CD4-positive, alpha-beta T cell treated with Interleukin-21 for 1 hour (primary cell): ENCODE results near the gene KPNB1.
A peak's percentile ranks its signal among the peaks of the same experiment; 100 is the strongest.

ENCODE experiments used
- DNase-seq: peaks from one replicate; pipeline ENCODE4 v3.0.0-alpha.2; 2020

KPNB1 gene

DNA sequence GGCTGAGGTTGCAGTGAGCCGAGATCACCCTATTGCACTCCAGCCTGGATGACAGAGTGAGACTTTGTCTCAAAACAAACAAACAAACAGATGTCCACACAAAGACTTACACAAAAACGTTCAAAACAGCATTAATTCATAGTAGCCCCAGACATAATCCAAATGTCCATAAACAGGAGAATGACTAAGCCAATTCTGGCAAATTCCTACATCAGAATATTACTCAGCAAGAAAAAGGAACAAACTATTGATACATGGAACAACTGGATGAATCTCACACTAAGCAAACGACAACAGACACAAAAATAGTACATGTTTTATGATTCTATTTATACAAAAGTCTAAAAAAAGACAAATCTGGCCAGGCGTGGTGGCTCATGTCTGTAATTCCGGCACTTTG lies 10.8 kb upstream of the KPNB1 start:
- DNase-seq = no peak

DNA sequence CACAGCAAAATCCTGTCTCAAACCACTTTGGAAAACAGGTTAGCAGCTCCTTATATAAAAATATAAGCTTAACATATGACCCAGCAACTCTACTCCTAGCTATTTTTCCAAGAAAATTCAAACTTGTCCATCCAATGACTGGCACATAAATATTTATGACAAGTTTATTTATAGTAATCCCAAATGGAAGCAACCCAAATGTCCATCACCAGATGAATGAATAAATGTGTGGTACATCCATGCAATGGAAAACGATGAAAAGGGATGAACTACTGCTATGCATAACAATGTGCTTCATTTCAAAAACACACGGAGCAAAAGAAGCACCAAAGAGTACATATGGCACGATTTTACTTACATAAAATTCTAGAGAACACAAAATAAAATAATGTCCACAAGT lies 9.6 kb upstream of the KPNB1 start:
- DNase-seq = no peak

DNA sequence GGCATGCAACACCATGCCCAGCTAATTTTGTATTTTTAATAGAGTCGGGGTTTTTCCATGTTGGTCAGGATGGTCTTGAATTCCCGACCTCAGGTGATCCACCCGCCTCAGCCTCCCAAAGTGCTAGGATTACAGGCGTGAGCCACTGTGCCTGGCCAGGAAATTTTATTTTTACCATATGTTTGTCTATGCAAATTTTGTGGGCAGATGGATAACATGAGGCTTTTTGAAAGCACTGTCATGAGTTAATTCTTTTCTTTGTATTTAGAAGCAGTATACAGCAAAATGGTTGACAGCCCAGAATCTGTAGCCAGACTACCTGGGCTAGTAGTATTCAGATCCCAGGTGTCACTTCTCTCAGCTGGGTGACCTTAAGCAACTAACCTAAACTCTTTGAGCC lies 8.5 kb upstream of the KPNB1 start:
- no peak for DNase-seq

DNA sequence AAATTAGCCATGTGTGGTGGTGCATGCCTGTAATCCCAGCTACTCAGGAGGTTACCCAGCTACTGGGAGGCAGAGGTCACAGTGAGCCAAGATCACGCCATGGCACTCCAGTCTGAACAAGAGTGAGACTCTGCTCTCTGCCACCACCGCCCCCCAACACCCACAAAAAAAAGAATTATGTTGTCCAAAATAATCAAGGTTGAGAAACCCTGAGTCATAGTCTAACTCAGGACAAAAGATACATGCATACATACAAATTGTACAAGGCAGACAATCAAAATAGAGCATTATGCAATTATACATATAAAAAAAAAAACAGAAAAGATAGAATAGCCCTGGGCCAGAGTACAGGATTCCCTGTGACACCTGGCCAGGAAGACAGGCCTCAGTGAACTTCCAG lies 6.6 kb upstream of the KPNB1 start:
- DNase-seq = no peak

DNA sequence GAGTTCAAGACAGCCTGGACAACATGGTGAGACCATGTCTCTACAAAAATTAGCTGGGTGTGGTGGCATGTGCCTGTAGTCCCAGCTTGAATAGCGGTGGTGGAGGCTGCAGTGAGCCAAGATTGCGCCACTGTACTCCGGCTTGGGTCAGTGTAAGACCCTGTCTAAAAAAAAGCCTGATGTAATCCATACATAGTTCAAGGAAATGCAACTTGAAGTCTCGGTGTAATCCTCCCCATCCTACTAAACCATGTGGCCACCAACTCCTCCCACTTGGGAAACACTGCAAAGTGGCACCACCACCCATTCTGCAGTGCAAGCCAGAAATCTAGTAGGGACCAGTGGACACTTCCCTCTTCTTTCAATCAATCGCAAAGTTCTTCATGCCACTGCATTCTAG lies 5.4 kb upstream of the KPNB1 start:
- DNase-seq = no peak

- DNase-seq = peak; percentile 63
Measured at GRCh38 chr17:47649972-47650524, 329 bp downstream of the KPNB1 start.

GRCh38 chr17:47650525-47651522 lies 1.1 kb downstream of the KPNB1 start:
- peak; percentile 94 for DNase-seq

DNA sequence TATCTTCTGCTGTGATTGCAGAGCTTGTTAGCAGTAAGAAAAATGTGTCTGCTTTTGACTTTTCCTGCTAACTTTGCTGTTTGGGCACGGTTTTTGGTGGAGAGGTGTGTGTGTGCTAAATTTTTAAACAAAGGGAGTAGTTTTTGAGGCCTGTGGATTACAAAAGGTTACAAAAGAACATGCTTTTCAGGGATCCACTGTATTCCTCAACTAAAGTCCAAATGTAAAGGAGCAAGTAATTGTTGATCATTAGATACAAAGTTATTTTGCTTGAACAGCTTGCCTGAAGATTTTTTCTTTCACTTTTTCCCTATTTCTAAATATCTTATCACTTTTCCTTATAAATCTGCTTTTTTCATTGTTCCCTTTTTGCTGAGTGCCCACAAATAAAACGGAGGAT lies 2.0 kb downstream of the KPNB1 start:
- DNase-seq = no peak

GRCh38 chr17:47652570-47652969 lies 2.9 kb downstream of the KPNB1 start:
- DNase-seq = no peak

DNA sequence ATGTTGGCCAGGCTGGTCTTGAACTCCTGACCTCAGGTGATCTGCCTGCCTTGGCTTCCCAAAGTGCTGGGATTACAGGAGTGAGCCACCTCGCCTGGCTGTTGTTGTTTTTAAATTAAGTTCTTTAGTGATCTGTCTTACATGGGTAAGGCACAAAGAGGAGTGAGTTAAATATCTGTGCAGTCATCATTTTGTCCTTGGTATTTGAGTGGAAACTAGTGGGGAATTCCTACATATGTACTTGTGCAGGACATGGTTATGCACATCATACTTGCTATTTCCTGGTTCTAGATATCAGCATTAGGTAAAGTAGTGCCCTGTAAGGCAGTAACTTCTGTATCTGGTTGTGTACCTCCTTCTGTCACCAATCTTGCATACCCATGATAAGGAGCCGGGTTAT lies 3.7 kb downstream of the KPNB1 start:
- no peak for DNase-seq

- DNase-seq = no peak
Measured at GRCh38 chr17:47654991-47655390, 5.3 kb downstream of the KPNB1 start.

DNA sequence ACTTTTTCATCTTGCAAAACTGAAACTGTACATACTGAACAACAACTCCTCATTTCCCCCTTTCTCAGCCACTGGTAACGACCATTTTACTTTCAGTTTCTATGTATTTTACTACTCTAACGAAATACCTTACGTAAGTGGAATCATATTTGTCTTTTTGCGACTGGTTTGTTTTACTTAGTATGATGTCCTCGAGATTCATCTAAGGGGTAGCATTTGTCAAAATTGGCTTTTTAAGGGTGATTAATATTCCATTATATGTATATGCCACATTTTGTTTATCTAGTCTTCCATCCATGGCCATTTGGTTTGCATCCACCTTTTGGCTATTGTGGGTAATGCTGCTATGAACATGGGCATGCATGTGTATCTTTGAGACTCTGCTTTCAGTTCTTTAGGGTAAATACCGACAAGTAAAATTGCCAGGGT lies 10.4 kb downstream of the KPNB1 start:
- peak; percentile 62 for DNase-seq

- DNase-seq = peak; percentile 82
Measured at GRCh38 chr17:47663912-47664623, 14.3 kb downstream of the KPNB1 start.

DNA sequence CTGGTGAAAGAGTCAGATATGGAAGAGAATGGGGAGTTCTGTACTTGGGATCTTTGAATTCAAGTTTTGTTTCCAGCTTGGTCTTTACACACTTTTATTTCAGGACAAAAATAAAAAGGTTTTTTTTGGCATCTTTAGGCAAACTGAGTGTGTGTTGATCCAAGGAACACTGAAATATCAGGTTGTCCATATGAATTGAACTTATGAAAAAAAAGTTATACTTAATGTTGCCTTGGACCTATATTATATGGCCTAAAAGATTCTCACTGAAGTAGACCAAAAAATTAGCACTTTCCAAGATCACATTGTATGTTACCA lies 14.9 kb downstream of the KPNB1 start:
- DNase-seq = no peak

- no peak for DNase-seq
Measured at GRCh38 chr17:47665655-47666054, 15.9 kb downstream of the KPNB1 start.

DNA sequence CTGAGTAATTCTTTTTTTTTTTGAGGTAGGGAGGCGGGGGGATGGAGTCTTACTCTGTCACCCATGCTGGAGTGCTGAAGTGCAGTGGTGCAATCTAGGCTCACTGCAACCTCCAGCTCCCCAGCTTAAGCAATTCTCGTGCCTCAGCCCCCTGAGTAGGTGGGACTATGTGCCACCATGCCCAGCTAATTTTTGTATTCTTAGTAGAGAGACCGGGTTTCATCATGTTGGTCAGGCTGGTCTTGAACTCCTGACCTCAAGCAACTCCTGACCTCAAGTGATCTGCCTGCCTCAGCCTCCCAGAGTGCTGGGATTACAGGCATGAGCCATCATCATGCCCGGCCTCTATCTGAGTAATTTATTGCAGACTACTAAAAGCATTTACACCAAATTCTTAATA lies 19.4 kb downstream of the KPNB1 start:
- DNase-seq = no peak

DNA sequence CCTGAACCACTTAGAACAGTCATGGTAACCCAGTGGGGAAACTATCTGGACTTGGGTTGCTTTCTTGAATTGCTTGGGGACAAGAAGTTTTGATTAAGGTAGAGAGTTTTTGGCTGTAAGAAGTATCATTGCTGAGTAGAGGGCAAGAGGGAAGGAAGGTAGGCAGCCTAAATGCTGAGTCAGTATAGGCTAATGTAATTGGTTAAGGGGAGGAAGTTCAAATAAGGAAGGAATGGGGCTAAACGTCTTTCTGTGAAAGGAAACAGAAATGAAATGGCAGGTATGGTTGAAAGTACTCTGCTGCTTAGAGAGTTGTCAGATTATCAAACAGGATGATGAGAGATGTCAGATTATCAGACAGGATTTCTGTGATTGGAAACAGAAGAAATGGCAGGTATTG lies 20.3 kb downstream of the KPNB1 start:
- peak; percentile 24 for DNase-seq

DNA sequence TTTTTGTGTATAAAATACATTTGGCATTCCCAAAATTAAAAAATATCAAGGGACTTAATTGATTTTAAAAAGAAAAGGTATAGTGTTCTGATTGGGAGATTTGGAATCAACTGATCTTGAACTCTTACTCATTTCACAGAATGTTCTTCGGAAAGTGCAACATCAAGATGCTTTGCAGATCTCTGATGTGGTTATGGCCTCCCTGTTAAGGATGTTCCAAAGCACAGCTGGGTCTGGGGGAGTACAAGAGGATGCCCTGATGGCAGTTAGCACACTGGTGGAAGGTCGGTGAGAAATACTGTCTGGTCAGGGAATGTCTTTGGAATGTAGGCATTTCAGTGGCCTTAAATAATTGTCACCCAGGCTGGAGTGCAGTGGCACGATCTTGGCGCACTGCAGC lies 24.8 kb downstream of the KPNB1 start:
- DNase-seq = no peak

DNA sequence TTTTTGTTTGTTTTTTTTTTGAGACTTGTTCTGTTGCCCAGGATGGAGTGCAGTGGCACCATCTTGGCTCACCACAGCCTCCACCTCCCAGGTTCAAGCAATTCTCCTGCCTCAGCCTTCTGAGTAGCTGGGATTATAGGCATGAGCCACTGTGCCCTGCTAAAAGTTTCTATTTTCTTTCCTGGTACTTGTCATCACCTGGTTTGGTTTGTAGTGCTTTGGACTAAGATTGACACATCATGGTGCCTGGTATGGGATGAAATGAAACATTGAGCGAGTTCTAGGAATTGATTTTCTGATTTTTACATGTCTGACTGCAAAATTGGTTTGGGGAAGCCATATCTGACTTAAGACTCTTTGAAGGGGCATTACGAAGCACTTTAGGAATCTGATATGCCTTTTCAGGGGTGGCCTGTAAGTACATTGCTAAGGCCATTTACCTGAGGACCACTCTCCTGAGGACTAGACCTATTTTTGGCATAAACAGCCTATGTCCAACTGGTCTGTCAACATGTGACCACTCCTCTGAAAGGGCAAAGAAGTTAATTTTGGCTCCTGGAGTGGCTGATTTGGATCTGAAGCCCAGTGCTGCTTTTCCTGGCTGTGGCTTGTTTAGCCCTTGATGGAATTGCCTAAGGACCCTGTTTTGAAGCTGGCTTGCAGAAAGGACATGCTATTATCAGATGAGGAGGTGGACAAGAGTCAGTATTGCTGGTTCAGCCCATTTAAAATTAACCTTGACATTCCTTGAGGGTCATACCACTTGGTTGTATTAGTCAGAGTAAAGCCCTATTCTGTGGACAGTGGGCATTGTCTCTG lies 25.9 kb downstream of the KPNB1 start:
- DNase-seq = no peak

DNA sequence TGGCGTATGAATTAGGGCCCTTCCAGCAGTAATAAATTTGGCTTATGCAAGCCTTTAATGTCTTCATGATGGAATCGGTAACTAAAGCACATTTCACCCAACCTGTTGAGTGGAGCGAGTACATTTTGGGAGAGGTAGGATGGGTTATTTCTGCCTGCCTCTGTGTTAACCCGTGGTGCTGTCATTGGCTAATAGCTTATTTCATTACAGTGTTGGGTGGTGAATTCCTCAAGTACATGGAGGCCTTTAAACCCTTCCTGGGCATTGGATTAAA lies 26.4 kb downstream of the KPNB1 start:
- no peak for DNase-seq

DNA sequence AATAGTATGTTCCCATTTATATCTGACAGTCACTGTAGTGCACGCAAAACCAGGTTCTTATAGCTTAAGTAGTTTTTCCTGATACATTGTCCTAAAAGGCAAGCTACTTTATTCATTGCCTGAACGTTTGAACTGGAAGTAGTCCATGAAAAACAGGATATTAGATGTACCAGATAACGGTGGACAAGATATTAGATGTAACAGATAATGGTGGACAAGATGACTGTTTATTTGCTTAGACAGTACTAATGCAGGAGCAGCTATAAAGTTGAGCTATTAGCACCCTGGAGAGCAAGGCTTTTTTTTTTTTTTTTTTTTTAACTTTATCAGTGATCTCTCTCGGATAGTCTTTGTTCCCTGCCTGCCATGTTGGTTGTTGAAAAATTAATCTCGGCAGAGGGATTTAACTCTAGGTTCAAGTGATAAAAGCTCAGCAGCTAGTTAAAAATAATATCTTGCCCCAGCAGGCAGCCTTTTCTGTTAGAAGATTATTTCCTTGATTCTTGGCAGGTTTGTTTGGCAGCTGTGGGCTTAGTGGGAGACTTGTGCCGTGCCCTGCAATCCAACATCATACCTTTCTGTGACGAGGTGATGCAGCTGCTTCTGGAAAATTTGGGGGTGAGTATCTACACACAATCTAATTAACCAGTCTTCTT lies 26.9 kb downstream of the KPNB1 start:
- DNase-seq = no peak

DNA sequence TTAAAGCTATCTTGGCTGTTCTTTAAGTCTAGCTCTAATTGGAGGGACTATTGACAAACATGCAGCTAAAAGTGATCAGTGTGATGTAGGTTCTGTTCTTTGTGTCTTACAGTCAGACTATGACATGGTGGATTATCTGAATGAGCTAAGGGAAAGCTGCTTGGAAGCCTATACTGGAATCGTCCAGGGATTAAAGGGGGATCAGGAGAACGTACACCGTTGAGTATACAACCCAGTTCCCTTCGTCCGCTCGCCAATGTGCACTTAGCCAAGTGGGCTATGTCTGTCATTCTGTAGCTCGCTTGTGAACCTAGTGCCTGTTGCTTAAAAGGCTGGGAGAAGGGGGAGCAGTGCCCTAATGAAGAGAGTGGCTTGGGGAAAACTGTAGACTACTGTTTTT lies 28.5 kb downstream of the KPNB1 start:
- DNase-seq = no peak

DNA sequence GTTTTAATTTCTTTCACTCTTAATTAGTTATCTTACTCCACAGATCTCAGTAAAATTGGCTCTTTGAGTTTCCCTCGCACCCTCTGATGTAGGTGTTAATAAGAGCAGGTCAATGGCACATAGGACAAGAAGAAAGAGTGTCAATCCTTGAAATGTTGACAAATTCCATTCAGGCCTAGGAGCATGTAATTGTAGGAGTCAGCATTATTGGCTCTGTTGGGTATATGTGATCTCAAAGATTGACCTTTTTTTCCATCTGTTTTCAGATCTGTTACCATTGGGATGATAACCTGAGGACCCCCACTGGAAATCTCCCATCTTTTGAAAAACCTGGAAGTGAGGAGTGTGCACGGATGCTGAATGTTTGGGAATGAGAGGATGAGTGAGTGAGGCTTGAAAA lies 32.4 kb downstream of the KPNB1 start:
- no peak for DNase-seq
